Heart right ventricle (tissue), 16 donors: Measurements from ENCODE around the gene HMG20A. TPM values are rescaled to one million over a fixed set of nuclear protein-coding genes. Genes with fewer than 3 reads are reported as not detected.
A peak's percentile ranks its signal among the peaks of the same experiment; 100 is the strongest.

ENCODE experiments used
- ATAC-seq, 8 donors: fragments of 200-7000 bp; cut with Tn5 transposase; one replicate each; pipeline ENCODE4 v1.9.1; 2020; ENCODE audit warnings: mild to moderate bottlenecking in 8 of 8, moderate library complexity in 8 of 8, moderate number of reproducible peaks in 1 of 8
- DNase-seq, 2 donors: peaks; one replicate each; pipeline ENCODE4 v3.0.0-alpha.2; 2020
- H3K27ac ChIP-seq, 10 donors: fragments of 200-600 bp; sonication (generic) in 2 of 10; one replicate each; pipeline versions ENCODE4 v1.5.0 to v1.8.0; 2020 to 2022; ENCODE audit warnings: mild to moderate bottlenecking in 3 of 10
- H3K27me3 ChIP-seq, 7 donors: fragments of 200-600 bp; one replicate each; pipeline ENCODE4 v1.8.0; 2021 to 2022; ENCODE audit warnings: mild to moderate bottlenecking in 2 of 7
- H3K36me3 ChIP-seq, 9 donors: fragments of 200-600 bp; sonication (generic) in 1 of 9; one replicate each; pipeline versions ENCODE4 v1.5.0 to v1.8.0; 2020 to 2022; ENCODE audit warnings: mild to moderate bottlenecking in 2 of 9
- H3K4me1 ChIP-seq, 9 donors: fragments of 200-600 bp; sonication (generic) in 1 of 9; one replicate each; pipeline versions ENCODE4 v1.5.0 to v1.8.0; 2020 to 2022; ENCODE audit warnings: mild to moderate bottlenecking in 4 of 9
- H3K4me3 ChIP-seq, 10 donors: fragments of 200-600 bp; sonication (generic) in 2 of 10; one replicate each; pipeline versions ENCODE4 v1.5.0 to v1.8.0; 2020 to 2022; ENCODE audit warnings: mild to moderate bottlenecking in 7 of 10, moderate library complexity in 2 of 10
- H3K9me3 ChIP-seq, 11 donors: fragments of 200-600 bp in 10 of 11; sonication (generic) in 2 of 11; one replicate each; pipeline versions ENCODE4 v1.5.0 to v1.8.0; 2013 to 2022; ENCODE audit warnings: mild to moderate bottlenecking in 2 of 11, control low read depth in 1 of 11, moderate library complexity in 1 of 11
- CTCF ChIP-seq, 9 donors: fragments of 200-600 bp; sonication (generic) in 2 of 9; IDR thresholded peaks; one replicate each; pipeline versions ENCODE4 v1.5.0 to v1.8.0; 2021 to 2022; ENCODE audit warnings: antibody characterized with exemption in 9 of 9, mild to moderate bottlenecking in 5 of 9, moderate library complexity in 1 of 9
- WGBS, 2 donors: extraction: QIAGEN DNeasy Blood & Tissue Kit; methylation state at CpG; one replicate each; pipeline ENCODE4 v1.1.7; 2013; ENCODE audit warnings: inconsistent platforms in 1 of 2; 5-methylcytosine and 5-hydroxymethylcytosine counted together
- intact Hi-C, 10 donors: fragments of 100-400 bp; cut with DNase I; formaldehyde crosslinking; loops; one replicate each; pipeline versions ENCODE4 v1.11.1 to v1.14.2; 2022
- polyA plus RNA-seq, 2 donors: library from polyadenylated mRNA; stranded (reverse); fragments of 200-250 nt; gene quantifications; one replicate each; pipeline ENCODE4 v1.2.3, GENCODE V29; 2013
- total RNA-seq, 10 donors: library from RNA; stranded (reverse); fragmentation: NEBNext Ultra II Directional in 3 of 10; extraction: Animal tissue kit (Norgen Biotek cat#: 25700) in 3 of 10; gene quantifications; one replicate each; pipeline versions ENCODE4 v1.2.1 to v1.2.4, GENCODE V29; 2021 to 2023
- donor health status: Arrhythmogenic right ventricular cardiomyopathy.
- donor health status: ischemic (EF 13 %, LVEDD 7.1; RV severe dilation, severe dysfunction).
- donor health status: healthy with polysubstance abuse.
- donor health status: DM: no; HTN: yes; CAD: no.
- donor health status: DM: no; HTN: no; CAD: no.
- donor health status: ischemic (EF 25% LVEDD 6.9; RV normal size, moderate dysfunction).
- donor health status: ischemic (EF 25% LVEDD 5.7; RV mildly dilated, moderate dysfunction).
- donor health status: healthy.
- donor health status: DM: yes; HTN: yes; CAD: no.
- donor health status: Ischemic cardiomyopathy.
- donor health status: ischemic (EF 35%, LVEDD 5.7; RV mildly dilated, moderate dysfunction).
- donor health status: nonischemic (EF 11% LVEDD 7.7; RV severe dilation, severe dysfunction).
- donor health status: DM: yes; HTN: yes; CAD: no.
- donor health status: PGD.
- donor health status: ischemic (EF 29% LVEDD 5.4; RV normal size, mild dysfunction).
- donor health status: nonischemic (EF 23%, LVEDD 6.1; RV moderate dilation, normal function).

Gene HMG20A
- total and polyA plus RNA-seq, 12 donors = 9.9 to 60.2 (median 37.5) TPM

DNA sequence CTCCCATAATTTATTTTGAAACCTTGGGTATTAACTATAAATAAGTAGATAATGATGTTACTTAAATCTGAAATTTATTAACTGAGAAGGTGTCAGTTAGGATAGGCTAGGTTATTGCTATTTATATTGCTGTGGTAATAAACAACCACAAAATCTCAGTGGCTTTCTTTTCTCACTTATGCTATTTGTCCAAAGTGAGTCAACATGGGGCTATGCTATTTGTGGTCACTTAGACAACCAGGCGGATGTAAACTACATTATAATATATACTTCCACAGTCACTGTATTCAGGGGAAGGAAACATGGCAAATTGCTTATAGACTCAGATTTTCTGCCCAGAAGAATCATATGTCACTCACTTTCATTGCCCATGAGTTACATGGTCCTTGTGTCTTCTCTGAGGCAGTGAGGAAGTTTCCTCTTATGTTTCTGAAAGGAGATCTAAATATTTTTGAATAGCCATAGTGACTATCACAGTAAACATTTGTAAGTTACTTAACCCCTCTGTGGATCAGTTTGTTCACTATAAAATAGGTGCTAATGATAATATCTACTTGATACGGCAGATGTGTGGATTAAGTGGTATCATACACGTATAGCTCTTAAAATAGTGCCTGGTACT, 19.8 kb downstream of the HMG20A start:
- DNase-seq (no peak), ATAC-seq (peak in 1 of 8 donors; percentile 25)
- Histone ChIP-seq H3K4me3 (no peak overlapping the region), H3K36me3 (no peaks in the 10 kb centered on the region), H3K27me3 (no peaks in the 10 kb centered on the region), H3K27ac (no peak overlapping the region), H3K4me1 (peaks cover 0 to 53% (median 40%) of the 10 kb centered on the region in 9 donors), H3K9me3 (no peaks in the 10 kb centered on the region)
- 57 to 70% methylated on average over 3 of the region's 3 CpGs for WGBS, 2 donors
- intact Hi-C loops = no loop called here
- TF ChIP-seq CTCF (IDR thresholded peaks at IDR 0.05) = no peak

DNA sequence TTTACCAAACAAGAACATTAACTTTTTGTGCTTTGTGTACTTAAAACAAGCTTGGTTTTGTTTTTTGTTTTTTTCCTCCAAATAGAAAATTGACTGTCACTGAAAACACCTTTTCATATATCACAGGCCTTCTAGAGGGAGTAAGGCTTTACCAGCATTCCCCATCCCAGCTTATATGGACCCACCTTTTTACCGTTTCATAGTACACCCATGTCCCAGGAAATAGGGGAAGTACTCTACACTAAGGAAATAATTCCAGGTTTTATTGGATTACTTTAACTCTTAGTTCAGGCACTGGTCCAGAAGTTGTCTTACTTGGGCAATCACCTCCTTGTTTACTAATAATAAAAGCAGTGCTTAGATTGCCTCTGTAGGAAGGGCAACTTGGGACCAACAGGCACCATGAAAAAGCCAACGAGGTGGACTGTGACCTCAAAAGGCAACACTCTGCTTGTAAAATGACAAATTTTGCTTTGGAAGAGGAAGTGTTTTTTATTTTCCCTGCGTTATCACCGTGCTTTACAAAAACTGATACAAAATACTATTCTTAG, 26.2 kb downstream of the HMG20A start:
- Histone ChIP-seq H3K36me3 (peaks cover 0 to 8% (median 0%) of the 10 kb centered on the region in 9 donors), H3K27me3 (no peaks in the 10 kb centered on the region), H3K4me3 (no peak overlapping the region), H3K9me3 (no peaks in the 10 kb centered on the region), H3K27ac (no peak overlapping the region), H3K4me1 (peaks cover 4 to 57% (median 34%) of the 10 kb centered on the region in 9 donors)
- intact Hi-C loops = no loop called here
- 59 to 63% methylated on average over 4 of the region's 4 CpGs for WGBS, 2 donors
- no peak for TF ChIP-seq CTCF (IDR thresholded peaks at IDR 0.05)
- no peak for DNase-seq
- ATAC-seq = no peak

- DNase-seq (no peak), ATAC-seq (no peak)
- Histone ChIP-seq H3K36me3 (peaks cover 0 to 16% (median 0%) of the 10 kb centered on the region in 9 donors), H3K9me3 (no peaks in the 10 kb centered on the region), H3K4me3 (no peak overlapping the region), H3K27ac (peak overlapping the region in 4 of 10 donors; percentile 68 to 77 (median 70)), H3K4me1 (peaks cover 8 to 61% (median 51%) of the 10 kb centered on the region in 9 donors), H3K27me3 (no peaks in the 10 kb centered on the region)
- WGBS, 2 donors = 70 to 79% methylated on average over 1 of the region's 1 CpG
- intact Hi-C loops = no loop called here
- no peak for TF ChIP-seq CTCF (IDR thresholded peaks at IDR 0.05)
These were observed 33.6 kb downstream of the HMG20A start for GRCh38 chr15:77454265-77454664.

GRCh38 chr15:77454951-77455350, 34.3 kb downstream of the HMG20A start:
- intact Hi-C loops = no loop called here
- H3K27me3 ChIP-seq = no peaks in the 10 kb centered on the region
- H3K4me3 ChIP-seq = no peak overlapping the region
- DNase-seq (no peak), ATAC-seq (no peak)
- peak overlapping the region in 9 of 10 donors; percentile 18 to 77 (median 69) for H3K27ac ChIP-seq
- H3K36me3 ChIP-seq = peaks cover 0 to 21% (median 3%) of the 10 kb centered on the region in 9 donors
- H3K4me1 ChIP-seq = peaks cover 8 to 63% (median 51%) of the 10 kb centered on the region in 9 donors
- no peak for TF ChIP-seq CTCF (IDR thresholded peaks at IDR 0.05)
- no peaks in the 10 kb centered on the region for H3K9me3 ChIP-seq
